ENCODE data around the gene TUBG1.
"Not testable (repeated sequence)": the region's sequence is repeated elsewhere in the genome, so short reads cannot be mapped to it uniquely, and the experiment has no call there.

Gene TUBG1

DNA sequence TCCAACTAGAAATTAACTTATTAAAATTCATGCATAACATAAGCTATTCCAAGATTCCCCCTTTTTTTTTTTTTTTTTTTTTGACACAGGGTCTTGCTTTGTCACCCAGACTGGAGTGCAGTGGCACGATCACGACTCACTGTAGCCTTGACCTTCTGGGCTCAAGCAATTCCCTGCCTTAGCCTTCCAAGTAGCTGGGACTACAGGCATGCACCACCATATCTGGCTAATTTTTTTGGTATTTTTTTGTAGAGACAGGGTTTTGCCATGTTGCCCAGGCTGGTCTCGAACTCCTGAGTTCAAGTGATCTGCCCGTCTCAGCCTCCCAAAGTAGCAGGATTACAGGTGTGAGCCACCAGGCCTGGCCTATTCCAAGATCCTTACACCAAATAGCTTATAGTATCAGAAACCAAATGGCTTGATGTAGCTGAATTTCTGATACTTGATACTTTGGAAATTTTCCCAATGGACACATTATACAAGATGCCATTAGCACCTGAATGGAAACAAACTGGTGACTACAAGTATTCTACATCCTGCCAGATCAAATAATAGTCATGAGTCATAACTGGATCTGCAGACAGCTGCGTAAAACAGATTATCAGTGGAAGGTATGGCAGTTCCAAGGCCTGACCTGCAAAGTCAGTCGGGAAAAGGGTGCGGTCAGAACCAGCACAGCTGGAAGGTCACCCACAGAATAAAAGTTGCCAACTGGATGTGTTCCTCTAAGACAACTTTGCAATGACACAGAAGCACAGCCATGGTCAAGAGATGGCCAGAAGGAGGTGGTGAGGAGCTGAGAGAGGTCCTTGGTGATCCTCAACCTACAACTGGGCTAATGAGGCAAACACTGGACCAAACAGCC, 14.5 kb downstream of the TUBG1 start:
- H3K4me1 Mint-ChIP-seq (ENCODE audit: low read depth), result no peaks in the 10 kb centered on the region
- no peak overlapping the region for H3K27ac Mint-ChIP-seq
- H3K9me3 Mint-ChIP-seq, result no peaks in the 10 kb centered on the region
- no peak for DNase-seq (ENCODE audit: low spot score)
- no peak overlapping the region for H3K4me3 Mint-ChIP-seq
- H3K36me3 Mint-ChIP-seq (ENCODE audit: low read depth), result no peaks in the 10 kb centered on the region
- H3K27me3 Mint-ChIP-seq (ENCODE audit: low read depth), result peaks cover 2% of the 10 kb centered on the region

GRCh38 chr17:42627032-42627764, 17.7 kb downstream of the TUBG1 start:
- H3K27ac Mint-ChIP-seq; DNase-seq (ENCODE audit: low spot score); H3K36me3 Mint-ChIP-seq (ENCODE audit: low read depth); H3K4me3 Mint-ChIP-seq; H3K27me3 Mint-ChIP-seq (ENCODE audit: low read depth); H3K9me3 Mint-ChIP-seq; H3K4me1 Mint-ChIP-seq (ENCODE audit: low read depth): not testable (repeated sequence)

GRCh38 chr17:42629411-42630009, 20.0 kb downstream of the TUBG1 start:
- Mint-ChIP-seq H3K27me3 (ENCODE audit: low read depth) (peaks cover 6% of the 10 kb centered on the region), H3K4me3 (no peak overlapping the region), H3K36me3 (ENCODE audit: low read depth) (no peaks in the 10 kb centered on the region), H3K27ac (no peak overlapping the region), H3K4me1 (ENCODE audit: low read depth) (no peaks in the 10 kb centered on the region), H3K9me3 (no peaks in the 10 kb centered on the region)
- DNase-seq (ENCODE audit: low spot score), result no peak

DNA sequence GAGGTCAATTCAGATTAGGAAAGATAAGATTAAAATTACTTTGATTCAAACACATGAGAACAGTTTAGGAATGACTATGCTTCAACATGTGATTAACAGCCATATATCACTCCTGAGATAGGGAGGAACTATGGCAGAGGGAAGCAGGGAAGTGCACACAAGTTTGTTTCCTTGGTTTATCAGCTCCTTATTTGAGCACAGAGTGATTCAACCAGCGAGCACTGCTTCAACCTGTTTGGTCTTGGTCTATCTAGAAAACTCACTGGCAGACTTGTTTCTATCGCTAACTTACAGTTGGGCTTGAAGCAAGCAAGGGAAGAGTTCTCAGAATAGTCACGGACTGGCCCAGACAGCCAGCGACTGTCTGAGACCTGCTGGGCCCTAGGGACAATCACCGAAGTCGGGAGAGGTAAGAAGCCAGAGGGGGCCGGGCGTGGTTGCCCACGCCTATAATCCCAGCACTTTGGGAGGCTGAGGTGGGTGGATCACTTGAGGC, 23.5 kb downstream of the TUBG1 start:
- H3K27ac Mint-ChIP-seq, result no peak overlapping the region
- no peak overlapping the region for H3K4me3 Mint-ChIP-seq
- H3K27me3 Mint-ChIP-seq (ENCODE audit: low read depth), result peaks cover 6% of the 10 kb centered on the region
- no peaks in the 10 kb centered on the region for H3K36me3 Mint-ChIP-seq (ENCODE audit: low read depth)
- DNase-seq (ENCODE audit: low spot score), result no peak
- H3K9me3 Mint-ChIP-seq, result no peaks in the 10 kb centered on the region
- H3K4me1 Mint-ChIP-seq (ENCODE audit: low read depth), result no peaks in the 10 kb centered on the region

DNA sequence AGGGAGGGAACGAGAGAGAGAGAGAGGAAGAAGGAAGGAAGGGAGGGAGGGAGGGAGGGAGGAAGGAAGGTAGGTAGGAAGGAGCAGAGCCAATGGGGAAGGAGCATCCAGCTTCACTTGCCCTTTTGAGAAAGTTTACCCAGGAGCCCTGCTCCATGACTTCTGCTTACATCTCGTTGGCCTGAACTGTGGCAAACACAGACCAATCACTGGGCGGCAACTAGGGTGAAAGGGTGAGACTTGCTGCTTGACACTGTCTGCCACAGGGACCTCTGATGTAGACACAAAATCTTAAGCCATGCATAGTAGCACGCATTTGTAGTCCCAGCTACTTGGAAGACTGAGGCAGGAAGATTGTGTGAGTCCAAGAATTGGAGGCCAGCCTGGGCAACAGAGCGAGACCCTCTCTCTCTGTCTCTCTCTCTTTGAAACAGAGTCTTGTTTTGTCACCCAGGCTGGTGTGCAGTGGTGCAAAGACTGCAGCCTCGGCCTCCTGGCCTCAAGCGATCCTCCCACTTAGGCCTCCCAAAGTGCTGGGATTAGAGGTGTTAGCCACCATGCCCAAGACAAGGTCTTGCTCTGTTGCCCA, 30.1 kb downstream of the TUBG1 start:
- no peak overlapping the region for H3K27ac Mint-ChIP-seq
- no peaks in the 10 kb centered on the region for H3K9me3 Mint-ChIP-seq

DNA sequence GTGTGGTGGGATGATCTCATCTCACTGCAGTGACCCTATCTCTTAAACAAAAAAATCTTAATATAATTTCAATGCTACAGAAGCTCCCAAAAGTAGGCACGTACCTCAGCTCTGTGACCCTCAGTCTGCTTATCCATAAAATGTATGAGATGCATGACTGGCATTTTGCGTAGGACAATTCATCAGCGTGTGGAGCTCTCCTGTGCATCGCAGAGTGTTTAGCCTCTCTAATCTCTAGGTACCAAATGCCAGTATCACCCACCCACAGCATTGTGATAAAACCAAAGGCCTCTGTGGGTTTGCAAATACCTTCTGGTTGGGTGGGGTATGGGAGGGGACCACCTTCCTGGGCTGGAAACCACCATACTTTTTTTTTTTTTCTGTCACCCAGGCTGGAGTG, 30.6 kb downstream of the TUBG1 start:
- H3K36me3 Mint-ChIP-seq (ENCODE audit: low read depth), result no peaks in the 10 kb centered on the region
- no peak for DNase-seq (ENCODE audit: low spot score)
- no peak overlapping the region for H3K27ac Mint-ChIP-seq
- H3K9me3 Mint-ChIP-seq, result no peaks in the 10 kb centered on the region
- peaks cover 10% of the 10 kb centered on the region for H3K27me3 Mint-ChIP-seq (ENCODE audit: low read depth)
- no peak overlapping the region for H3K4me3 Mint-ChIP-seq
- no peaks in the 10 kb centered on the region for H3K4me1 Mint-ChIP-seq (ENCODE audit: low read depth)

More for the DNA sequence above, 30.1 kb downstream of the TUBG1 start:
- Mint-ChIP-seq H3K36me3 (ENCODE audit: low read depth) (no peaks in the 10 kb centered on the region), H3K4me3 (no peak overlapping the region), H3K4me1 (ENCODE audit: low read depth) (no peaks in the 10 kb centered on the region), H3K27me3 (ENCODE audit: low read depth) (peaks cover 10% of the 10 kb centered on the region)
- no peak for DNase-seq (ENCODE audit: low spot score)

GRCh38 chr17:42642336-42642735, 32.9 kb downstream of the TUBG1 start:
- H3K36me3 Mint-ChIP-seq (ENCODE audit: low read depth), result no peaks in the 10 kb centered on the region
- no peak overlapping the region for H3K4me3 Mint-ChIP-seq
- H3K27me3 Mint-ChIP-seq (ENCODE audit: low read depth), result peaks cover 19% of the 10 kb centered on the region
- H3K4me1 Mint-ChIP-seq (ENCODE audit: low read depth), result no peaks in the 10 kb centered on the region
- DNase-seq (ENCODE audit: low spot score), result no peak
- no peaks in the 10 kb centered on the region for H3K9me3 Mint-ChIP-seq
- no peak overlapping the region for H3K27ac Mint-ChIP-seq

GRCh38 chr17:42647778-42648177, 38.3 kb downstream of the TUBG1 start:
- peaks cover 17% of the 10 kb centered on the region for H3K27me3 Mint-ChIP-seq (ENCODE audit: low read depth)
- DNase-seq (ENCODE audit: low spot score), result no peak
- peaks cover 1% of the 10 kb centered on the region for H3K4me1 Mint-ChIP-seq (ENCODE audit: low read depth)
- no peaks in the 10 kb centered on the region for H3K9me3 Mint-ChIP-seq
- H3K4me3 Mint-ChIP-seq, result no peak overlapping the region
- no peaks in the 10 kb centered on the region for H3K36me3 Mint-ChIP-seq (ENCODE audit: low read depth)
- no peak overlapping the region for H3K27ac Mint-ChIP-seq

- Mint-ChIP-seq H3K4me3 (no peak overlapping the region), H3K9me3 (no peaks in the 10 kb centered on the region), H3K27me3 (ENCODE audit: low read depth) (peaks cover 22% of the 10 kb centered on the region), H3K27ac (no peak overlapping the region), H3K4me1 (ENCODE audit: low read depth) (peaks cover 7% of the 10 kb centered on the region), H3K36me3 (ENCODE audit: low read depth) (no peaks in the 10 kb centered on the region)
- no peak for DNase-seq (ENCODE audit: low spot score)
Observed at GRCh38 chr17:42651392-42651791, 41.9 kb downstream of the TUBG1 start.

DNA sequence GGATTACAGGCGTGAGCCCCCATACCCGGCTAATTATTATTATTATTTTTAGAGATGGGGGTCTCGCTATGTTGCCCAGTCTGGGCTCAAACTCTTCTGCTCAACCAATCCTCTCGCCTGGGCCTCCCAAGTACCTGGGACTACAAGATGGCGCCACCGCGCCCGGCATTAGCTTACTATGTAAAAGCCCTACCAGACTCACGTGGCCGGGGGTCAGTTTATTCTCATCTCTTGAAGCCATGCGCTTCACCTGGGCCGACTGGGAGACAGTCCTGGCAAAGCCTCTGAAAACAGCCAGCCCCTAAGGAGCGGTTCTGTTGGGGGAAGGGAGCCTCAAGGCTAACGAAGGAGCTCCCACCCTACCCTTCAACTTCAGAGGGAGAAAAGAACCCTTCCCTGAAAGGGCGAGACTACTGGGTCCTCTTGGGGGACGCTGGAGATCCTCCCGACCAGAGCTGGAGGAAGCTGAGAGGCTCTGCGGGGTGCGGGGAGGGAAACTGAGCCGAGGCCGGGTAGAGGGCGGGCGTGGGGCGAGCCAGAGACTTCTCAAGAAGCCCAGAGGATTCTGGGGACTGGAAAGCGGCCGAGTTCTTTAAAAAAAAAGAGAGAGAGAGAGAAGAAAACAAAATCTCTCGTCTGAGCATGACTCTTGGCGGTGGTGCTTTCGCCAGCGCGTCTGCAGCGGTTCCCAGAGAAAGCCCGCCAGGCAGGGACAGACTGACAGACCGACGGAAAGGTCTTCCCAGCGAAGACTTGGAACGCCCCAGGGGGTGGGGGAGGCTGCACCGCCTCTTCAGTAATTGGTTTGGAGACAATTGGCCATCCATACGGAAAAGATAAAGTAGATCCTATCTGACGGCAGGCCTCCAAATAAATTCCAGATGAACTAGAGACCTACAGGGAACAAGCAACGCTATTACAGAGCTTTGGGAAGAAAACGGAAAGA, 44.0 kb downstream of the TUBG1 start:
- Mint-ChIP-seq H3K4me1 (ENCODE audit: low read depth) (peaks cover 11% of the 10 kb centered on the region), H3K36me3 (ENCODE audit: low read depth) (no peaks in the 10 kb centered on the region), H3K27me3 (ENCODE audit: low read depth) (peaks cover 23% of the 10 kb centered on the region), H3K4me3 (no peak overlapping the region), H3K9me3 (no peaks in the 10 kb centered on the region), H3K27ac (no peak overlapping the region)
- DNase-seq (ENCODE audit: low spot score), result no peak

DNA sequence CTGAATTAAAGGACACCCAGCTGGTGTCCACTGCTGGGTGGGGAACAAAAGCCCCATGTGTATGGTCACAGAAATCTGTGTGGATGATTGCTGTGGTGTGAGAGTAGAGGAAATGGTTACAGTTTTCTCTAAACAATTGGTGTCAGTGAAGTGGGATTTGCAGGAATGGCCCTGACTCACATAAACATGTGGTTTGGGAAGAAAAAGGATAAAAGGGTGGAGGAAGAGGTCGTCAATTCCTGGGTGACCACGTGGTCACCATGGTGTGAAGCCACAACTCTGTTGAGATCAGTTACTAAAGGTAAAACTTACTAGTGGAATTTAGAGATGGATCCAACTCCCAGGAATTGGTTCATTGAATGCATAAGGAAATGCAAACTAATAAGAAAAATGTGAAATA, 46.0 kb downstream of the TUBG1 start:
- Mint-ChIP-seq H3K27ac (no peak overlapping the region), H3K36me3 (ENCODE audit: low read depth) (no peaks in the 10 kb centered on the region), H3K4me3 (no peak overlapping the region), H3K27me3 (ENCODE audit: low read depth) (peaks cover 23% of the 10 kb centered on the region), H3K4me1 (ENCODE audit: low read depth) (peaks cover 16% of the 10 kb centered on the region), H3K9me3 (no peaks in the 10 kb centered on the region)
- no peak for DNase-seq (ENCODE audit: low spot score)

GRCh38 chr17:42657824-42658588, 48.5 kb downstream of the TUBG1 start:
- peaks cover 20% of the 10 kb centered on the region for H3K27me3 Mint-ChIP-seq (ENCODE audit: low read depth)
- peaks cover 14% of the 10 kb centered on the region for H3K4me1 Mint-ChIP-seq (ENCODE audit: low read depth)
- DNase-seq (ENCODE audit: low spot score), result no peak
- H3K36me3 Mint-ChIP-seq (ENCODE audit: low read depth), result no peaks in the 10 kb centered on the region
- no peaks in the 10 kb centered on the region for H3K9me3 Mint-ChIP-seq
- no peak overlapping the region for H3K27ac Mint-ChIP-seq
- peak overlapping the region; percentile 37 for H3K4me3 Mint-ChIP-seq

Measured in T-helper 2 cell treated with Interferon-gamma antibody and Interleukin-4, amounts not matched to agents 5 μg/mL and 100 μg/mL, for 36 hours (primary cell).